Suprapubic skin (tissue), 3 donors: ENCODE results near the gene CHKB.

Experiments used
- CTCF ChIP-seq, 2 donors: fragments of 200-600 bp in 1 of 2; fragments of 450-650 bp in 1 of 2; sonication (generic) in 1 of 2; IDR thresholded peaks; one replicate each; pipeline ENCODE4 v1.5.1; 2016 to 2019; ENCODE audit warnings: antibody characterized with exemption in 2 of 2, mild to moderate bottlenecking in 1 of 2, moderate library complexity in 1 of 2
- POLR2A ChIP-seq, 2 donors: fragments of 450-650 bp; IDR thresholded peaks; one replicate each; pipeline ENCODE4 v1.6.1; 2017; ENCODE audit warnings: antibody characterized with exemption in 2 of 2, mild to moderate bottlenecking in 2 of 2, moderate library complexity in 2 of 2

- TF ChIP-seq CTCF (IDR thresholded peaks at IDR 0.05) (no peak), POLR2A (IDR thresholded peaks at IDR 0.05) (no peak)
These were observed 8.3 kb downstream of the CHKB start for GRCh38 chr22:50574383-50574755.
